HG02588 (cell line): ENCODE measurements around the gene ARHGAP26.

Experiments used
- ATAC-seq: cut with Tn5 transposase; IDR thresholded peaks from one replicate; pipeline ENCODE4 v1.9.1; 2021; ENCODE audit warnings: mild to moderate bottlenecking, moderate library complexity; ENCODE audit not compliant: unreplicated experiment

ARHGAP26 gene

DNA sequence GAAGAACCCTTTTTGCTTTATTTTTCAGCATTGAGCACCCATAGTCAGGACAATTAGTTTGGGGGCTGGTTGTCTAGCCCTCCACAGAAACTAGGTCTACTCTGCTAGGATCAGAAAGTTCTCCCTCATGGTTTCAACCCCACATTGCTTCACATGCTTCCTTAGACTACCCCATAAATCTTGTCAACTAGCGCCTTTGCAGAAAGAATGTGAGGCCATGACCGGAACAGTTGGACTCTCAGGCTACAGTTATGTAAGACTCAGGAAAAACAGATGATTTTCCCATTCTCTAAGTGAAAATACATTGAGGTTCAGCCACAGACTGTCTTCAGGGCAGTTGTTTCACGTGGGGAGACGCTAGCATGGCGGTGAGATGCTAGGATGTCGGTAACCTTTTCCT, 377.7 kb downstream of the ARHGAP26 start:
- ATAC-seq: no peak

DNA sequence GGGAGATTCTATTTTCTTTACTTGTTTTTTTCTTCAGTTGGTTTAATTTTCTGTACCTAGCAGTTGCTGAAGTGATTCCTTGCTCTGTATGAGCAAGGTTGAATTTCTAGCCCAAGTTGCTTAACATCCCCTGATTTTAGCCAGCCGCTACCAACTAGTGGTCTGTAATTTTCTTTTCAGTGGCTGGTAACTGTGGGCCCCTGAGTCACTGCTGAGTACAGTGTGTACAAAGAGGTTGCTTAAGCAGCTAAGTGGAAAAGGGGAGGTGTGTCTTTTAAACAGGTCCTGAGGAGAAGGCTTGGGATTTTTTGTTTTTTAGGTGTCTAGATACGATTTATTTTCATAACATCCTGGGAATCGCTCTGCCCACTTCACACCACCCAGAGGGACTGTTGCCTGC, 378.6 kb downstream of the ARHGAP26 start:
- no peak for ATAC-seq

DNA sequence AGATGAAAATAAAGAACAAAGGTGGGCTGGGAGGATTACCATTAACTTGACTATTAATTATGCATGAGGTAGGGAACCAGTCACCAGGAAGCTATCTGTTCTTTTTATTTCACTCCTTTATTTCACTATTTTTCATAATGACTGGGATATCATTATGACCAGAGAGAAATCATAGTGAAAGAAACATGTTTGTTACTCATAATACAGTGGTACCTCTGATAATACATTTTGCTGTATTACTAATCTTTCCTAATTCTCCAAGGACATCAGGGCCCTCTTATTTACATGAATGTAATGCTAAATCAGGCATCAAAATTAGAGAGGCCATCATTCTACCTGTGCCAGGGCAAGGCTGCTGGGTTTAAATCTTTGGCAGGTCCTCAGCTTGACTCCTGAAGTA, 379.6 kb downstream of the ARHGAP26 start:
- ATAC-seq: no peak

GRCh38 chr5:143151056-143151700, 381.0 kb downstream of the ARHGAP26 start:
- ATAC-seq: no peak

DNA sequence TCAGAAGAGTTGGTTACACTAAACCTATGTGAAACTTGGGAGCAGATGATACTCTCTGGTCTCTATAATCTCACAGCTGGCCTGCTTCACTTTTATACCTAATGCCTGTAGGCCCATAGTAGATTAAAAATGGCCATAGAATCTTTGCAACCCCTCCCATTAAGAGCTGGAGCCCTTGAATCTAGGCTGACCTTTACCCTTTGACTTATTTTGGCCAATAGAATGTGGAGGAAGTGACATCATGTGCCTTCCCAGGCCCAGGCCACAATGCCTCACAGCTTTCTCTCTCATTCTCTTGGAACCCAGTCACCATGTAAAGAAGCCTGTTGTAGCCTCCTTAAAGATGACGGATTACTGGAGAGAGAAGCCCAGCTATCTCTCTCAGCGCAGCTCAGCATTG, 382.3 kb downstream of the ARHGAP26 start:
- ATAC-seq: no peak

GRCh38 chr5:143153332-143154119, 383.3 kb downstream of the ARHGAP26 start:
- no peak for ATAC-seq

- ATAC-seq: no peak
These were observed 384.6 kb downstream of the ARHGAP26 start for GRCh38 chr5:143154510-143155370.

- no peak for ATAC-seq
These were observed 385.3 kb downstream of the ARHGAP26 start for GRCh38 chr5:143155455-143155854.

GRCh38 chr5:143156086-143156485, 385.9 kb downstream of the ARHGAP26 start:
- no peak for ATAC-seq

DNA sequence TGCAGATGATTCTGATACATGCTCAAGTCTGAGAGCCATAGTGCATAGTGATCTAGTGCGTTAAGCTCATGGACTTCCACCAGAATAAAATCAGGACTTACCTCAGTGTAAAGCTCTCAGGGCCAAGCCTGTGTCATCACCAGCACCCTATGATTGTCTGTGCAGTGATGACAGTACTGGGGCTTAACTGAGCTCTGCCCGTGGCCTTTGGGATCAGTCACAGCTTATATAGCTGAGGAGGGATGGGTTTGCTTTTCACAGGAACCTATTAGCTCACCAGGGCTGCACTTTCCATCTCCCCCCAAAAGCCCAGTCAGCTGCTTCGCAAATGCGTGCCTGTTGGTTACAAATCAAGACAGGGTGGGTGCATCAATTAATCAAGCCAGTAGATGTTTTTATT, 386.4 kb downstream of the ARHGAP26 start:
- ATAC-seq: no peak

GRCh38 chr5:143159031-143159430, 388.9 kb downstream of the ARHGAP26 start:
- no peak for ATAC-seq

DNA sequence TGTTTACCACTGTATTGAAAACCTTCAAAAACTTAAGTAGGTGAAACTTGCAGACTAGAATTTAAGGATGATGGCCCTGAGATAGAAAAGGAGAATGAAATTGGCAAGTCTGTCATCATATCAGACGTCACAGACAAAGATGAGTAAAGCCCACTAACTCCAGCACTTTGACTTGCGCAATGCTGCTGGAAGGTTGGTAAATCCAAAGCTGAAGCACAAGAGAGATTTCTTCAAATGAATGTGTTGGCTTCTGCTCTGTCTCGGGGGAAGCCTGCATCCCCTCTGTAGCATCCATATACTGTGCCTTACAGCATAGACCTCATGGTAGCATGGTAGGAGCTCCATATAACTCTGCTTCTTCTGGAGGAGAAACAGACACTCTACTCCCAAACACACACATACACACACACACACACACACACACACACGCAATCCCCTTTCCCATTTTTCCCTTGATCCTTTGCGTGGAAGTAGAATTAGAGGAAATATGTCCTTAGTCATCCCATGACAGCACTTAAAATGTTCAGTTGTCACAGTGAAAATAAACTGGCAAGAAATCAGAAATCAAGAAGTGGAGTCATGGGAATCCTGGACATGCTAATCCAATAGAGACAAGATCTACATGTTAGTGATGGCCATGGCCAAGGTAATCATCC, 391.8 kb downstream of the ARHGAP26 start:
- no peak for ATAC-seq

DNA sequence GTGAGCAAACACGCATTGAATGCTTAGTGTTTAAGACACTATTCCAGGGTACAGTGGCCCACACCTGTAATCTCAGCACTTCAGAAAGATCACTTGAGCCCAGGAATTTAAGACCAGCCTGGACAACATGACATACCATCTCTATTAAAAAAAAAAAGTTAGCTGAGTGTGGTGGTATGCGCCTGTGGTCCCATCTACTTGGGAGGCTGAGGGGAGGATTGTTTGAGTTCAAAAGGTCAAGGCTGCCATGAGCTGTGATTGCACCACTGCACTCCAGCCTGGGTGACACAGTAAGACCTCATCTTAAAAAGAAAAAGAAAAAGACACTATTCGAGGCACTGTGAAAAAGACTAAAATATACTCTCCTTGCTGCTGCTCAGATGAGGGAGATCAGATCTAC, 392.6 kb downstream of the ARHGAP26 start:
- ATAC-seq: no peak

DNA sequence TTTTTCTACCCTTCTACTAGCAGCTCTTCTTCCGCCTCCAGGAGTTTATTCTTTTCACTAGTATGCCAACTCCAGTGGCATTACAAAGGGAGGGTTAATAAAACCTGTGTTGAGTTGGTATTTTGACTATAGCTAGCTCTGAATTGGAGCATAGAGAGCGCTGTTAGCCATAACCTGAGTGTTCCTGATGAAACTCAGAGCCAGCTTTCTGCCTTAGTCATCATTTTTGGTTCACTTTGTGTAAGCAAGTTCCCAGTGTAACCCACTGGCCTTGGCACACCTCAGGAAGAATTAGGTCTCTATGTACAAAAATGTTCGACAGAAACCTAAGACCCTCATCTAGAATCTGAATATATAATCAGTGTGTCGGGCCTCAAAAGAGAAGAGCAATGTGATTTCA, 394.4 kb downstream of the ARHGAP26 start:
- no peak for ATAC-seq

- no peak for ATAC-seq
These were observed 395.1 kb downstream of the ARHGAP26 start for GRCh38 chr5:143165049-143165880.

GRCh38 chr5:143166090-143166489, 395.9 kb downstream of the ARHGAP26 start:
- no peak for ATAC-seq

GRCh38 chr5:143166661-143167420, 396.7 kb downstream of the ARHGAP26 start:
- no peak for ATAC-seq

DNA sequence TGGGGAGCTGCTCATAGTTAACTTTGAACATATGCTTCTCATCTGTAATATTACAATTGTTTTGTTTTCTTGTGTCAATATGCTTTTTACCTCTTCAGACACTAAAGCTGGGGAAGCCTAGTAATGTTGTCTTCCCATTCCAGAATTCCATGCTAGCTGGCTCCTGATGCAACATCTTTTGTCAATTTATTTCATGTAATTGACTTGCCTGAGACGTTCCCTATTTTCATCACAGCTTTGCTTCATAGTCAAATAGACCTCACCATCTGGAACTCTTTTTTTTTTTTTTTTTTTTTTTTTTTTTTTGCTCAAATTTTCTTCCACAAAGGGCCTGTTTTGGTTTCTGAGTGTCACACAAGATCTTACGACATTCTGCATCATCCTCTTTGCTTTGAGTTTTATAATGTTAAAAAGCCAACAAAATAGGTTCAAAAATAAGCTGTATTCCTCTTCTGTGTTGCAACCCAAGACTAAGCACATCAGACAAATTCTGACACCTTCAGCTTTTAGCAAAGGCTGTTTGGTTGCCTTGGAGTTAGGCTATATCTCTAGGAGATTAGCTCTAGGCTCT, 398.1 kb downstream of the ARHGAP26 start:
- ATAC-seq: no peak
